MM.1S (cell line): ENCODE measurements around the gene MALL.
"Not testable (repeated sequence)": the region's sequence is repeated elsewhere in the genome, so short reads cannot be mapped to it uniquely, and the experiment has no call there.

Source experiments
- EZH2 ChIP-seq: fragments of 300-600 bp; sonication (generic); optimal IDR thresholded peaks from 2 replicates; pipeline ENCODE3; 2017; ENCODE audit warnings: low read depth, mild to moderate bottlenecking, antibody characterized with exemption, low read length, mixed read lengths
- TF ChIP-seq, protein P1 (sequence below): fragments of 300-600 bp; sonication (generic); IDR thresholded peaks from 2 replicates; pipeline ENCODE4 v1.5.1; 2016; ENCODE audit warnings: antibody characterized with exemption, low read length, mixed read lengths

DNA sequence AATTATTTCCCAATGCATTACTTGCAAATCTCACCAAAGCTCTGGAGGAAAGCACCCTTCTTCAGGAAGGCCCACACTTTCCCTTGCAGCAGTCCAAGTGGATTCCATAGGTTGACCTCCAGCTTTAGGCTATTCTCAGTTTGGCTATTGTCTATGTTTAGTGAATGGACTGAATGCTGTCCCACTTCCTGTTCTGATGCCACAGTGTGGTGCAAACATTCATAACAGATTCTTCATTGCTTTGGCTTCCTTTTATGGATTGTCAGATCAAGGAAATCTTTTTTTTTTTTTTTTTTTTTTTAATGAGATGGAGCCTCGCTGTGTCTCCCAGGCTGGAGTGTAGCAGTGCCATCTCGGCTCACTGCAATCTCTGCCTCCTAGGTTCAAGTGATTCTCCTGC, 55.1 kb downstream of the MALL start:
- not testable (repeated sequence) for TF ChIP-seq EZH2
- TF ChIP-seq, protein P1, sequence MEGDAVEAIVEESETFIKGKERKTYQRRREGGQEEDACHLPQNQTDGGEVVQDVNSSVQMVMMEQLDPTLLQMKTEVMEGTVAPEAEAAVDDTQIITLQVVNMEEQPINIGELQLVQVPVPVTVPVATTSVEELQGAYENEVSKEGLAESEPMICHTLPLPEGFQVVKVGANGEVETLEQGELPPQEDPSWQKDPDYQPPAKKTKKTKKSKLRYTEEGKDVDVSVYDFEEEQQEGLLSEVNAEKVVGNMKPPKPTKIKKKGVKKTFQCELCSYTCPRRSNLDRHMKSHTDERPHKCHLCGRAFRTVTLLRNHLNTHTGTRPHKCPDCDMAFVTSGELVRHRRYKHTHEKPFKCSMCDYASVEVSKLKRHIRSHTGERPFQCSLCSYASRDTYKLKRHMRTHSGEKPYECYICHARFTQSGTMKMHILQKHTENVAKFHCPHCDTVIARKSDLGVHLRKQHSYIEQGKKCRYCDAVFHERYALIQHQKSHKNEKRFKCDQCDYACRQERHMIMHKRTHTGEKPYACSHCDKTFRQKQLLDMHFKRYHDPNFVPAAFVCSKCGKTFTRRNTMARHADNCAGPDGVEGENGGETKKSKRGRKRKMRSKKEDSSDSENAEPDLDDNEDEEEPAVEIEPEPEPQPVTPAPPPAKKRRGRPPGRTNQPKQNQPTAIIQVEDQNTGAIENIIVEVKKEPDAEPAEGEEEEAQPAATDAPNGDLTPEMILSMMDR: not testable (repeated sequence)
